PC-3 (cell line): ENCODE data around the gene ZEB2. TPM values are rescaled to one million over a fixed set of nuclear protein-coding genes. Genes with fewer than 3 reads are reported as not detected.

Experiments
- ATAC-seq: fragments of 200-7000 bp; cut with Tn5 transposase; 2 replicates; pipeline ENCODE4 v1.9.1; 2020; ENCODE audit warnings: mild to moderate bottlenecking, moderate library complexity
- BruUV-seq: library from RNA; stranded (reverse); fragments of 400-500 nt; replicated peaks from 2 replicates; lab custom pipeline; 2021; lab: Mats Ljungman, UMichigan
- CTCF ChIA-PET: fragments of 300-600 bp; sonication (Branson Sonifier 250); formaldehyde crosslinking; loops from one replicate; lab custom pipeline; 2022; ENCODE audit warnings: antibody characterized with exemption; lab: Charles Lee
- POLR2A ChIA-PET: fragments of 300-600 bp; sonication (Branson Sonifier 250); formaldehyde crosslinking; loops from one replicate; lab custom pipeline; 2022; ENCODE audit warnings: antibody characterized with exemption; ENCODE audit not compliant: unreplicated experiment; lab: Charles Lee
- DNase-seq: peaks from one replicate; pipeline ENCODE4 v3.0.0-alpha.2; 2015
- H2AFZ ChIP-seq: fragments of 300-600 bp; sonication (generic); 2 replicates; pipeline ENCODE4 v1.6.0; 2016; ENCODE audit warnings: antibody characterized with exemption, low read length
- H3F3A ChIP-seq: fragments of 300-600 bp; sonication (generic); one replicate; pipeline ENCODE4 v1.6.0; 2017; ENCODE audit warnings: antibody characterized with exemption, low read length, control low read depth, mild to moderate bottlenecking; ENCODE audit not compliant: unreplicated experiment
- H3K27ac ChIP-seq: fragments of 300-600 bp; sonication (generic); 2 replicates; pipeline ENCODE4 v1.5.1; 2016; ENCODE audit warnings: mild to moderate bottlenecking, low read length
- H3K27me3 ChIP-seq: fragments of 300-600 bp; sonication (generic); 2 replicates; pipeline ENCODE4 v1.6.1; 2016; ENCODE audit warnings: low read length, mixed read lengths
- H3K36me3 ChIP-seq: fragments of 300-600 bp; sonication (generic); 2 replicates; pipeline ENCODE4 v1.6.1; 2016; ENCODE audit warnings: low read depth, mixed run types, low read length, mixed read lengths
- H3K4me1 ChIP-seq: fragments of 300-600 bp; sonication (generic); 2 replicates; pipeline ENCODE4 v1.5.1; 2016; ENCODE audit warnings: low read length; ENCODE audit not compliant: insufficient read depth
- H3K4me2 ChIP-seq: fragments of 300-600 bp; sonication (generic); 2 replicates; pipeline ENCODE4 v1.6.0; 2016; ENCODE audit warnings: low read length
- H3K4me3 ChIP-seq: fragments of 300-600 bp; sonication (generic); 2 replicates; pipeline ENCODE4 v1.5.1; 2016; ENCODE audit warnings: mild to moderate bottlenecking, low read length, mixed read lengths
- H3K79me2 ChIP-seq: fragments of 300-600 bp; sonication (generic); 2 replicates; pipeline ENCODE4 v1.6.1; 2017; ENCODE audit warnings: low read length, mixed read lengths
- H3K9ac ChIP-seq: fragments of 300-600 bp; sonication (generic); 2 replicates; pipeline ENCODE4 v1.6.0; 2016; ENCODE audit warnings: mild to moderate bottlenecking, low read length
- H3K9me2 ChIP-seq: fragments of 300-600 bp; sonication (generic); replicated peaks from 2 replicates; pipeline ENCODE4 v1.6.1; 2016; ENCODE audit warnings: mixed run types, low read length, mixed read lengths
- H3K9me3 ChIP-seq: fragments of 300-600 bp; sonication (generic); 2 replicates; pipeline ENCODE4 v1.6.1; 2016; ENCODE audit warnings: low read length, mixed read lengths
- H4K20me1 ChIP-seq: fragments of 300-600 bp; sonication (generic); 2 replicates; pipeline ENCODE4 v1.6.1; 2016; ENCODE audit warnings: low read length, mixed read lengths
- EZH2 ChIP-seq: fragments of 300-600 bp; sonication (generic); IDR thresholded peaks from one replicate; pipeline ENCODE4 v1.6.1; 2017; ENCODE audit warnings: antibody characterized with exemption, mild to moderate bottlenecking, low read length; ENCODE audit not compliant: unreplicated experiment
- EZH2phosphoT487 ChIP-seq: fragments of 300-600 bp; sonication (generic); IDR thresholded peaks from 2 replicates; pipeline ENCODE4 v1.6.1; 2018; ENCODE audit warnings: mild to moderate bottlenecking, antibody characterized with exemption, low read length, borderline replicate concordance
- intact Hi-C: fragments of 100-400 bp; cut with micrococcal nuclease; formaldehyde crosslinking; loops from 2 replicates; pipeline ENCODE4 v1.9.0; 2023
- total RNA-seq: library from RNA; depleted of rRNA; stranded (reverse); fragments of >200 nt; gene quantifications from 2 replicates; pipeline ENCODE4 v1.2.3, GENCODE V29; 2014
- TF ChIP-seq, protein P1 (sequence below): fragments of 300-600 bp; sonication (generic); conservative IDR thresholded peaks from 2 replicates; pipeline ENCODE4 v1.5.1; 2017; ENCODE audit warnings: antibody characterized with exemption, low read depth, mild to moderate bottlenecking, low read length

ZEB2 gene
- total RNA-seq, 1 experiment from 2014 or later = 1.1 TPM

- Histone ChIP-seq H3F3A (no peaks in the 10 kb centered on the region), H3K9me2 (no peaks in the 10 kb centered on the region), H3K36me3 (no peaks in the 10 kb centered on the region), H4K20me1 (no peaks in the 10 kb centered on the region), H2AFZ (no peak overlapping the region), H3K9ac (no peak overlapping the region), H3K79me2 (no peaks in the 10 kb centered on the region), H3K27ac (no peak overlapping the region), H3K4me1 (peaks cover 19% of the 10 kb centered on the region; the same call in 1 of the 2 replicates), H3K4me2 (no peak overlapping the region), H3K27me3 (no peaks in the 10 kb centered on the region), H3K9me3 (no peaks in the 10 kb centered on the region), H3K4me3 (no peak overlapping the region)
- TF ChIP-seq EZH2phosphoT487 (no peak), EZH2 (no peak)
- TF ChIP-seq, protein P1, sequence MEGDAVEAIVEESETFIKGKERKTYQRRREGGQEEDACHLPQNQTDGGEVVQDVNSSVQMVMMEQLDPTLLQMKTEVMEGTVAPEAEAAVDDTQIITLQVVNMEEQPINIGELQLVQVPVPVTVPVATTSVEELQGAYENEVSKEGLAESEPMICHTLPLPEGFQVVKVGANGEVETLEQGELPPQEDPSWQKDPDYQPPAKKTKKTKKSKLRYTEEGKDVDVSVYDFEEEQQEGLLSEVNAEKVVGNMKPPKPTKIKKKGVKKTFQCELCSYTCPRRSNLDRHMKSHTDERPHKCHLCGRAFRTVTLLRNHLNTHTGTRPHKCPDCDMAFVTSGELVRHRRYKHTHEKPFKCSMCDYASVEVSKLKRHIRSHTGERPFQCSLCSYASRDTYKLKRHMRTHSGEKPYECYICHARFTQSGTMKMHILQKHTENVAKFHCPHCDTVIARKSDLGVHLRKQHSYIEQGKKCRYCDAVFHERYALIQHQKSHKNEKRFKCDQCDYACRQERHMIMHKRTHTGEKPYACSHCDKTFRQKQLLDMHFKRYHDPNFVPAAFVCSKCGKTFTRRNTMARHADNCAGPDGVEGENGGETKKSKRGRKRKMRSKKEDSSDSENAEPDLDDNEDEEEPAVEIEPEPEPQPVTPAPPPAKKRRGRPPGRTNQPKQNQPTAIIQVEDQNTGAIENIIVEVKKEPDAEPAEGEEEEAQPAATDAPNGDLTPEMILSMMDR = no peak
- CTCF ChIA-PET = no interaction called here
- no peak for ATAC-seq
- POLR2A ChIA-PET = interaction anchor here (0.6 kb wide), 1 partner anchor 120 kb away, joined by 3 read pairs; no protein-coding TSS in a partner anchor
- BruUV-seq = no TSS peak
- intact Hi-C loops = no loop called here
- DNase-seq = no peak
Measured at GRCh38 chr2:144469798-144470197, 50.1 kb downstream of the ZEB2 start.

GRCh38 chr2:144468823-144469595 is 50.9 kb downstream of the ZEB2 start:
- no peak overlapping the region for H3K4me3 ChIP-seq
- no peaks in the 10 kb centered on the region for H3K27me3 ChIP-seq
- peak; percentile 62 for ATAC-seq
- no peaks in the 10 kb centered on the region for H4K20me1 ChIP-seq
- DNase-seq = peak; percentile 16
- no peaks in the 10 kb centered on the region for H3K9me2 ChIP-seq
- no peaks in the 10 kb centered on the region for H3K79me2 ChIP-seq
- H3F3A ChIP-seq = no peaks in the 10 kb centered on the region
- H3K27ac ChIP-seq = no peak overlapping the region
- no peak overlapping the region for H3K9ac ChIP-seq
- BruUV-seq = no TSS peak
- intact Hi-C loops = no loop called here
- no peak for TF ChIP-seq EZH2phosphoT487
- TF ChIP-seq EZH2 = no peak
- ChIA-PET POLR2A (interaction anchor here (0.6 kb wide), 1 partner anchor 119 kb away, joined by 3 read pairs; no protein-coding TSS in a partner anchor), CTCF (no interaction called here)
- no peaks in the 10 kb centered on the region for H3K36me3 ChIP-seq
- no peaks in the 10 kb centered on the region for H3K9me3 ChIP-seq
- H3K4me1 ChIP-seq = peaks cover 19% of the 10 kb centered on the region; the same call in 1 of the 2 replicates
- H3K4me2 ChIP-seq = no peak overlapping the region
- H2AFZ ChIP-seq = no peak overlapping the region

DNA sequence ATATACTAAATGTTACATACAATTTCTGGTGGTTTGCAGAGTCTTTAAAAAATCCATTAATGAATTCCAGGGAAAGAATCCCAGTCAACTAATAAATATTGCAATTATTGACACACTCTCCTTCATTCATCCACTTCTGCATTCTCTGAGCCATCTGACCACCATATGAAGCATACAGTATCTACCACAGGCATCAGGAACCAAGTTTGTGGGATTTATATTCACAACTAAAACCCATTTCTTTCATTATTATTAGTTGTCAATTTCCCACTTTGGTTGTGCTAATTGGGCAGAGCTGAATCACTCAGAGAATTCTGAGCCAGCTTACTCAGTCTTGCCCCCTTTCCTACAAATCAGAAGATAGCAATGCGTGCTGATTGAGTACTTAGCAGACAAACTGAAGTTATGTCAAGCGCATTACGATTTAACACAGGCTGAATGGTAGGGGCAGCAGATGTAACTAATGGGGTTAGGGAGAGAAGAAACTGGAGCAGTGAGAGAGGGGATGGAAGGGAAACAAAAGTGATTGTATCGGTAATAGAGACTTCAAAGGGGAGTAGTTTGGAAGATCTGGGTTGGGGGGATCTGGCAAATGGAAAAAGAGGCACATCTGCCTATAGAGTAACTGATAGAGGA is 52.3 kb downstream of the ZEB2 start:
- no peaks in the 10 kb centered on the region for H3K9me2 ChIP-seq
- ChIA-PET CTCF (no interaction called here), POLR2A (no interaction called here)
- H3K79me2 ChIP-seq = no peaks in the 10 kb centered on the region
- DNase-seq (no peak), ATAC-seq (no peak)
- H3K36me3 ChIP-seq = no peaks in the 10 kb centered on the region
- TF ChIP-seq, protein P1 = no peak
- TF ChIP-seq EZH2 = no peak
- no peak for TF ChIP-seq EZH2phosphoT487
- H3K4me2 ChIP-seq = no peak overlapping the region
- H3K27me3 ChIP-seq = no peaks in the 10 kb centered on the region
- no peak overlapping the region for H3K4me3 ChIP-seq
- intact Hi-C loops = no loop called here
- no peaks in the 10 kb centered on the region for H3F3A ChIP-seq
- no peaks in the 10 kb centered on the region for H3K9me3 ChIP-seq
- no peak overlapping the region for H3K9ac ChIP-seq
- peaks cover 19% of the 10 kb centered on the region; the same call in 1 of the 2 replicates for H3K4me1 ChIP-seq
- H4K20me1 ChIP-seq = no peaks in the 10 kb centered on the region
- H3K27ac ChIP-seq = no peak overlapping the region
- no TSS peak for BruUV-seq
- H2AFZ ChIP-seq = no peak overlapping the region
